Measurements from ENCODE around the gene PLAC1. TPM values are rescaled to one million over a fixed set of nuclear protein-coding genes. Genes with fewer than 3 reads are reported as not detected.

Gene PLAC1
- total RNA-seq, 2 experiments from 2014 or later = not detected

DNA sequence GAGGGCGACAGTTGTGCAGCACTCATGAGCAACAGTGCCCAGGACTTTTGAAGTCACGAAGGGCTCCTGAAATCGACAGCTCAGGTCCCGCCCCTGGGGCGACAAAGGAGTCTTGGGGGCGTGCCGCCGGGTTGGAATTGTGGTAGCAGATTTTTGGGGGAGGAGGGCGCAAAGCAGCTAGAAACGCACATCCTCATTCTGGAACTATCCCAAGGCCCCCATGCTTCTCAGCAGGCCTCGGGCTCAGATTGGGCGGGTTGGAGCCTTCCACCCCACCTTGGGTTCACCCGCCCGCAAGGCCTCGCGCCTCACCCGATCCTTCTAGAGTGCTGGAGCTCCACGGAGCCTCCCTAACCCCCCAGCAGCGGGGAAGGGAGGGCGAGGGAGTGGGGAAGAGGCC lies 112.8 kb downstream of the PLAC1 start:
- no peak overlapping the region for H3K27ac Mint-ChIP-seq
- no peak for DNase-seq
- CTCF ChIA-PET = no interaction called here
- peaks cover 3% of the 10 kb centered on the region for H3K36me3 Mint-ChIP-seq
- peaks cover 20% of the 10 kb centered on the region for H3K27me3 Mint-ChIP-seq
- no peak overlapping the region for H3K4me3 Mint-ChIP-seq
- H3K4me1 Mint-ChIP-seq = peaks cover 28% of the 10 kb centered on the region
- no peaks in the 10 kb centered on the region for H3K9me3 Mint-ChIP-seq (ENCODE audit: low read depth)
- ATAC-seq = no peak

DNA sequence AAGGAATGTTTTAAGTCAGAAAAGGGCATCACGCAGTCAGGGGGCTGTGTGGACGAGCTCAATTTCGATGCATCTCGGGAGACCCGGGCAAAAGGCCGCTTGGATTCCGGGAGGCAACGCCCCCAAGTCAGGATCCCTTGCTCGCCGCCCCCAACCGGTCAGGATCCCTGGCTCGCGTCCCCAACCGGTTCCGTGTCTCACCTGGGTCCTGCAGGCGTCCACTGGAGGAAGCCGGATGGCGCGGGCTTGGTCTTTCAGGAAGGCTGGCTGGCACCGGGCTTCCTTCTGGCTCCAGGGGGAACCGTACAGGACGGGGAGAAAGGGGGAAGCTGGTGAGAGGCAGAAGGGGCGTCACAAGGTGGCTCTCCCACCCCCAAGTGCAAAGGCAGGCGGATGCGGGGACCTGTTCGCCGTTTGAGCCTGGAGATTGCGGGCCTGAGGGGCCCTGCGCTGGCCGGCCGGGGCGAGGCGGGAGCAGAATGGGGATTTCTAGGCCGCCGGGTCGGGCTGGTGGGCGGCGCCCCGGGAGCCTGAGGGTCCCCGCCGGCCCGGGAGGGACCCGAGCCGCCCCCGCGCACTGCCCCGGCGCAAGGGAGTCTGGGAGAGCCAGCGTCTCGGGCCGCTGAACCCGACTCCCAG lies 113.6 kb downstream of the PLAC1 start:
- no peak for DNase-seq
- Mint-ChIP-seq H3K27ac (no peak overlapping the region), H3K4me3 (no peak overlapping the region), H3K36me3 (peaks cover 3% of the 10 kb centered on the region), H3K4me1 (peaks cover 21% of the 10 kb centered on the region), H3K27me3 (peaks cover 17% of the 10 kb centered on the region), H3K9me3 (ENCODE audit: low read depth) (no peaks in the 10 kb centered on the region)
- CTCF ChIA-PET = no interaction called here
- no peak for ATAC-seq

DNA sequence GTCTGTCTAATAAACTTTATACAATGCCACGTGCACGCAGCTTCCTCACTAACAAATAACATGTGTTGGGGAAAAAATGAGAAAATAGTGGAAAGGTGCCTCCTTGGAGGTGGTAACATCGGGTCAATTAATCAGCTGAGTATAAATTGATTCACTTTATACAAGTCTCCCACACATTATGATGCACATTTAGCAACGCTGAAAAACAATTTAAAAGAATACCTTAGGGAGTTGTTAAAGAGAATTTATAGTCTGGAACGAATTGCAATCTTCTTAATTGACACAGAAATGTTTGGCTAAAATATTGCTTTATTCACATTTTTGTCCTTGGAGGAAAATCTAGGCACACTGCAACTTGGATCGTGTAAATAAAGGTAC lies 114.1 kb downstream of the PLAC1 start:
- Mint-ChIP-seq H3K36me3 (peaks cover 3% of the 10 kb centered on the region), H3K9me3 (ENCODE audit: low read depth) (no peaks in the 10 kb centered on the region), H3K4me1 (peaks cover 21% of the 10 kb centered on the region), H3K27me3 (peaks cover 17% of the 10 kb centered on the region), H3K27ac (no peak overlapping the region), H3K4me3 (no peak overlapping the region)
- CTCF ChIA-PET = no interaction called here
- ATAC-seq (no peak), DNase-seq (no peak)

DNA sequence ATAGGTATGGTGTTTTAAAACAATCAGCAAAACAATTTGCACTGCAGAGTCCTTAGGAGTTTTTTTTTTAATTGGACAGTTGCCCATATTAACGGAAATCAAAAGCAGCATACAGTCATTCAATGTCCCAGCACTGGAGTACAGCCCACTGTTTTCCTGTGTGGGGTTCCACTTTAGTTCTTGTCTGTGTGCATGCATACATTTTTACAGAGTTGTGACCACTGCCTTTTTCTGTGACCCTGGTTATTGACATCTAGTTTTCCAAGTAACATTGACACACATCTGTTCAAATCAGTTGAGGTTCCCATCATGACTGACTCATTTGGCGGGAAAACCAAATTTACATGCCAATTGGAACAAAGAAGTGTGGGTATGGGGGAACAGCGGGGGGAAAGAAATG lies 115.0 kb downstream of the PLAC1 start:
- DNase-seq (no peak), ATAC-seq (no peak)
- CTCF ChIA-PET = no interaction called here
- no peak overlapping the region for H3K27ac Mint-ChIP-seq
- peaks cover 14% of the 10 kb centered on the region for H3K4me1 Mint-ChIP-seq
- peaks cover 3% of the 10 kb centered on the region for H3K36me3 Mint-ChIP-seq
- no peak overlapping the region for H3K4me3 Mint-ChIP-seq
- H3K27me3 Mint-ChIP-seq = peaks cover 16% of the 10 kb centered on the region
- no peaks in the 10 kb centered on the region for H3K9me3 Mint-ChIP-seq (ENCODE audit: low read depth)

GRCh38 chrX:134542485-134542884 lies 115.8 kb downstream of the PLAC1 start:
- DNase-seq (no peak), ATAC-seq (no peak)
- CTCF ChIA-PET = no interaction called here
- Mint-ChIP-seq H3K36me3 (peaks cover 3% of the 10 kb centered on the region), H3K9me3 (ENCODE audit: low read depth) (no peaks in the 10 kb centered on the region), H3K27ac (peak overlapping the region; percentile 46), H3K4me1 (peaks cover 11% of the 10 kb centered on the region), H3K4me3 (no peak overlapping the region), H3K27me3 (peaks cover 15% of the 10 kb centered on the region)

- H3K27me3 Mint-ChIP-seq = peaks cover 15% of the 10 kb centered on the region
- no peaks in the 10 kb centered on the region for H3K9me3 Mint-ChIP-seq (ENCODE audit: low read depth)
- peaks cover 3% of the 10 kb centered on the region for H3K36me3 Mint-ChIP-seq
- H3K4me3 Mint-ChIP-seq = no peak overlapping the region
- ATAC-seq = no peak
- H3K4me1 Mint-ChIP-seq = peaks cover 11% of the 10 kb centered on the region
- CTCF ChIA-PET = no interaction called here
- no peak for DNase-seq
- no peak overlapping the region for H3K27ac Mint-ChIP-seq
Measured at GRCh38 chrX:134541906-134542305, 116.4 kb downstream of the PLAC1 start.

DNA sequence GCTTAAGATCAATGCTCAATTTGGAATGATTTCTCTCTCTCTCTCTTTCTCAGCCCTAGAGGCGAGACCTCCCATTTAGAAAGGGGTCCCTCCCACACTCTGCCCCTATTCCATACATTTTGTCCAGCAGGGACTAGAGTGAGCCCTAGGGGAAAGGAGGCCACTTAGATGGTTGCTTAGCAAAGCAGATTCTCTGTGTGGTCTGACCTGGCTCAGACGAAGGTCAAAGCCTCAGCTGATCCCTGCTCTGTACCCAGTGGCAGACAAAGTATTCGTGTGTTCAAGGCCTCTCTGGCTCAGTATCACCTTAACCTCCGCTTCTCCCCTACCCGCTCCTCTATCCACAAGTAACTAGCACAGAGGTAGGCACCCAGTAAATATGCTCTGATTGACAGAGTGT lies 120.0 kb downstream of the PLAC1 start:
- ATAC-seq = no peak
- H3K27me3 Mint-ChIP-seq = peaks cover 2% of the 10 kb centered on the region

DNA sequence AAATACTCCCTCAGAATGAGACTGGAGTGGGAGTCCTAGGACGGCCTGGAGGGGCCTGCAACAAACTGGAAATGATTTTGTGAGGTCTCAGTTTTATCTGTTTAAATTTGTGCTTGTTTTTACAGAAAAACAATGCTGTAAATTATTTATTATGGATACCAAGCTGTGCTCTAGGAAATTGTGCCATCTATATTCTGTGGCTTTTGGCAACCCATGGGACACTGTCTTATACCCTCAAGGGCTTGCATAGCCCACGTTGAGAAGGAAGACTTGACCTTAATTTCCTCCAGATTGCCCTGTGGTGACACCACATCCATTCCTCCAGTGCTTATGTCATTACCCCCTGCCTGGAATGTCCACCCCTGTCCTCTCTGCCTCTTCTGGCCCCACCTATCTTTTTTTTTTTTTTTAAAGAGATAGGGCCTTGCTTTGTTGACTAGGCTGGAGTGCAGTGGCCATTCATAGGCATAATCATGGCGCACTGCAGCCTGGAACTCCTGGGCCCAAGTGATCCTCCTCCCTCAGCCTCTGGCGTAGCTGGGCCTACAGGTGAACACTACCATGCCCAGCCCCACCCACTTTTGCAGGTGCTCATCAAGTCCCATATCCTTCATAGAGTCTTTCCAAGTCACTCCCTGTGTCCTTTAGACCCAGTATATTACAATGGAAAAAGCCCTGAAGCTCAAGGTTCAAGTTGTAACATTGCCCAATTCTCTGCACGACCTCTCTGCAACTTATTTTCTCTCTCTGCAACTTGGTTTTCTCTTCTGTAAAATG lies 120.9 kb downstream of the PLAC1 start:
- no peak for ATAC-seq
- Mint-ChIP-seq H3K9me3 (ENCODE audit: low read depth) (no peaks in the 10 kb centered on the region), H3K4me3 (no peak overlapping the region), H3K27ac (no peak overlapping the region), H3K36me3 (no peaks in the 10 kb centered on the region), H3K27me3 (peaks cover 2% of the 10 kb centered on the region), H3K4me1 (peaks cover 2% of the 10 kb centered on the region)
- DNase-seq = no peak
- CTCF ChIA-PET = interaction anchor here (0.9 kb wide), 1 partner anchor 10 kb away, joined by 3 read pairs; no protein-coding TSS in a partner anchor

More for the DNA sequence above, 120.0 kb downstream of the PLAC1 start:
- H3K27ac Mint-ChIP-seq = no peak overlapping the region
- no peaks in the 10 kb centered on the region for H3K9me3 Mint-ChIP-seq (ENCODE audit: low read depth)
- CTCF ChIA-PET = no interaction called here
- no peaks in the 10 kb centered on the region for H3K36me3 Mint-ChIP-seq
- H3K4me3 Mint-ChIP-seq = no peak overlapping the region
- DNase-seq = no peak
- peaks cover 10% of the 10 kb centered on the region for H3K4me1 Mint-ChIP-seq

DNA sequence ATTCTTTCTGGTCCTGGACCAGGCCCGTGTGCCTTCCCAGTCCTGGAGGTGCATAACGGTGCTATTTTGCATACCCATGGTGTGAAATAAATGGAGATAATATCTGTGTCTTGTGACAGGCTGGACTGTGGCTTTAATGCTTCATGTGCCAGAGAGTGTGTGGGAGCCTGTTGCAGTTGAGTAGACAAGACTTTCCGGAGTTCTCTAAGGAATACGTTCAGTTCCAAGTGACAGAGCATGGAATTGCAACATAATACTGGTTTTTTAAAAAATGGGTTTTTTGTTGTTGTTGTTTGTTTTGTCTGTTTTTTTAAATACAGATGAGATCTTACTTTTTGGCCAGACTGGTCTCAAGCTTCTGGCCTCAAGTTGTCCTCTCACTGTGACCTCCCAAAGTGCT lies 124.3 kb downstream of the PLAC1 start:
- ATAC-seq (no peak), DNase-seq (no peak)
- Mint-ChIP-seq H3K36me3 (no peaks in the 10 kb centered on the region), H3K27ac (no peak overlapping the region), H3K27me3 (no peaks in the 10 kb centered on the region), H3K4me1 (peaks cover 4% of the 10 kb centered on the region), H3K4me3 (no peak overlapping the region), H3K9me3 (ENCODE audit: low read depth) (no peaks in the 10 kb centered on the region)
- CTCF ChIA-PET = no interaction called here

DNA sequence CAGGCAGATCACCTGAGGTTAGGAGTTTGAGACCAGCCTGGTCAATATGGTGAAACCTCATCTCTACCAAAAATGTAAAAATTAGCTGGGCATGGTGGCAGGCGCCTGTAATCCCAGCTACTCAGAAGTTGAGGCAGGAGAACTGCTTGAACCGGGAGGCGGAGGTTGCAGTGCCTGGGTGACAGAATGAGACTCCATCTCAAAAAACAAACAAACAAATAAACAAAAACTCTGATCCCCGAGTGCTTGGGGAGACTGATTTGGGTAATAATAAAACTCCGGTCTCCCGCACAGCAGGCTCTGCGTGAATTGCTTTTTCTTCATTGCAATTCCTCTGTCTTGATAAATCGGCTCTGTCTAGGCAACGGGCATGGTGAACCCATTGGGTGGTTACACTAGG lies 124.9 kb downstream of the PLAC1 start:
- no peak for ATAC-seq
- Mint-ChIP-seq H3K36me3 (no peaks in the 10 kb centered on the region), H3K27me3 (no peaks in the 10 kb centered on the region), H3K27ac (no peak overlapping the region), H3K9me3 (ENCODE audit: low read depth) (no peaks in the 10 kb centered on the region), H3K4me3 (no peak overlapping the region), H3K4me1 (peaks cover 4% of the 10 kb centered on the region)
- CTCF ChIA-PET = no interaction called here
- no peak for DNase-seq

- Mint-ChIP-seq H3K27me3 (no peaks in the 10 kb centered on the region), H3K36me3 (no peaks in the 10 kb centered on the region), H3K4me3 (no peak overlapping the region), H3K4me1 (peaks cover 4% of the 10 kb centered on the region), H3K27ac (no peak overlapping the region), H3K9me3 (ENCODE audit: low read depth) (no peaks in the 10 kb centered on the region)
- CTCF ChIA-PET = no interaction called here
- no peak for DNase-seq
- no peak for ATAC-seq
Measured at GRCh38 chrX:134530845-134531244, 127.4 kb downstream of the PLAC1 start.

- CTCF ChIA-PET = no interaction called here
- H3K9me3 Mint-ChIP-seq (ENCODE audit: low read depth) = no peaks in the 10 kb centered on the region
- ATAC-seq (no peak), DNase-seq (no peak)
- no peaks in the 10 kb centered on the region for H3K36me3 Mint-ChIP-seq
- H3K27ac Mint-ChIP-seq = no peak overlapping the region
- H3K4me1 Mint-ChIP-seq = peaks cover 4% of the 10 kb centered on the region
- H3K27me3 Mint-ChIP-seq = no peaks in the 10 kb centered on the region
- H3K4me3 Mint-ChIP-seq = no peak overlapping the region
Measured at GRCh38 chrX:134529481-134529880, 128.8 kb downstream of the PLAC1 start.

- no peak overlapping the region for H3K27ac Mint-ChIP-seq
- CTCF ChIA-PET = no interaction called here
Measured at GRCh38 chrX:134528960-134529359, 129.3 kb downstream of the PLAC1 start.

GRCh38 chrX:134526399-134526798 lies 131.9 kb downstream of the PLAC1 start:
- Mint-ChIP-seq H3K9me3 (ENCODE audit: low read depth) (no peaks in the 10 kb centered on the region), H3K4me1 (peaks cover 11% of the 10 kb centered on the region), H3K27ac (no peak overlapping the region), H3K4me3 (no peak overlapping the region), H3K27me3 (no peaks in the 10 kb centered on the region), H3K36me3 (no peaks in the 10 kb centered on the region)
- no peak for DNase-seq
- CTCF ChIA-PET = interaction anchor here (0.5 kb wide), 1 partner anchor 236 kb away, joined by 4 read pairs; no protein-coding TSS in a partner anchor
- ATAC-seq = no peak

More at GRCh38 chrX:134528960-134529359, 129.3 kb downstream of the PLAC1 start:
- Mint-ChIP-seq H3K27me3 (no peaks in the 10 kb centered on the region), H3K36me3 (no peaks in the 10 kb centered on the region), H3K9me3 (ENCODE audit: low read depth) (no peaks in the 10 kb centered on the region), H3K4me3 (no peak overlapping the region), H3K4me1 (peaks cover 4% of the 10 kb centered on the region)
- DNase-seq (no peak), ATAC-seq (no peak)
